Endothelial cell of umbilical vein (primary cell): Measurements from ENCODE around the gene GPLD1. TPM values are rescaled to one million over a fixed set of nuclear protein-coding genes. Genes with fewer than 3 reads are reported as not detected.

Experiments used
- BruUV-seq: library from RNA; stranded (reverse); fragments of 400-500 nt; replicated peaks from 2 replicates; lab custom pipeline; 2021; lab: Mats Ljungman, UMichigan
- CTCF ChIA-PET: fragments of 300-600, 350-600 bp; sonication (Branson Sonifier 250); formaldehyde crosslinking; loops from one replicate; lab custom pipeline; 2021; ENCODE audit warnings: antibody characterized with exemption, inconsistent platforms; lab: Charles Lee
- POLR2A ChIA-PET: fragments of 300-600, 350-600 bp; sonication (Branson Sonifier 250); formaldehyde crosslinking; loops from one replicate; lab custom pipeline; 2021; ENCODE audit warnings: antibody characterized with exemption, inconsistent platforms; lab: Charles Lee
- DNase-seq: peaks from one replicate; pipeline ENCODE4 v3.0.0-alpha.2; 2011; ENCODE audit warnings: low read depth, low spot score
- FAIRE-seq: peaks from 2 replicates; lab custom pipeline; 2011; peaks lifted over from hg19 to GRCh38; lab: Jason Lieb, UNC
- H2AFZ ChIP-seq: 2 replicates; pipeline ENCODE4 v1.6.0; 2012; ENCODE audit warnings: low read depth, low read length, control low read depth, inconsistent platforms
- H3K27ac ChIP-seq: 2 replicates; pipeline ENCODE4 v1.5.1; 2011; ENCODE audit warnings: low read depth, mild to moderate bottlenecking, control low read depth, low read length, moderate library complexity; ENCODE audit not compliant: insufficient read depth
- H3K27me3 ChIP-seq, 2 experiments: 2 replicates each; pipeline versions ENCODE4 v1.6.0 to v1.6.1; 2011; ENCODE audit warnings: low read length in 2 of 2, mixed read lengths in 1 of 2; ENCODE audit not compliant: control insufficient read depth in 2 of 2, insufficient read depth in 2 of 2
- H3K36me3 ChIP-seq, 2 experiments: 2 replicates in 1 of 2; 3 replicates in 1 of 2; pipeline ENCODE4 v1.5.1; 2011; ENCODE audit warnings: low read length in 2 of 2, mild to moderate bottlenecking in 1 of 2, moderate library complexity in 1 of 2; ENCODE audit not compliant: control insufficient read depth in 2 of 2, insufficient read depth in 2 of 2; ENCODE audit errors: extremely low read depth in 1 of 2
- H3K4me1 ChIP-seq: 3 replicates; pipeline ENCODE4 v1.5.1; 2011; ENCODE audit warnings: mild to moderate bottlenecking, low read length; ENCODE audit not compliant: control insufficient read depth, insufficient read depth; ENCODE audit errors: extremely low read depth
- H3K4me2 ChIP-seq: 2 replicates; pipeline ENCODE4 v1.6.1; 2011; ENCODE audit warnings: low read length, control low read depth, mixed read lengths; ENCODE audit not compliant: insufficient read depth
- H3K4me3 ChIP-seq, 3 experiments: fragments of 200-600 bp in 1 of 3; sonication (generic), shearing (Covaris generic) in 1 of 3; replicated peaks in 1 of 3; 2 replicates each; pipeline ENCODE4 v1.5.1; 2011 to 2016; ENCODE audit warnings: control low read depth in 3 of 3, low read length in 3 of 3, mild to moderate bottlenecking in 2 of 3, inconsistent platforms in 1 of 3, low read depth in 1 of 3, moderate library complexity in 1 of 3; ENCODE audit not compliant: insufficient read depth in 1 of 3
- H3K79me2 ChIP-seq: 2 replicates; pipeline ENCODE4 v1.6.0; 2012; ENCODE audit warnings: low read length, inconsistent platforms; ENCODE audit not compliant: control insufficient read depth, insufficient read depth
- H3K9ac ChIP-seq: replicated peaks from 2 replicates; pipeline ENCODE3; 2011; ENCODE audit warnings: low read length, control low read depth; ENCODE audit not compliant: insufficient read depth; ENCODE audit errors: extremely low read depth
- H3K9me1 ChIP-seq: replicated peaks from 3 replicates; pipeline ENCODE4 v1.6.0; 2011; ENCODE audit warnings: mild to moderate bottlenecking, low read length; ENCODE audit not compliant: control insufficient read depth, insufficient read depth; ENCODE audit errors: extremely low read depth
- H3K9me3 ChIP-seq: replicated peaks from 2 replicates; pipeline ENCODE4 v1.5.1; 2012; ENCODE audit warnings: low read length, inconsistent platforms; ENCODE audit not compliant: control insufficient read depth, insufficient read depth
- H4K20me1 ChIP-seq: replicated peaks from 2 replicates; pipeline ENCODE3; 2011; ENCODE audit warnings: mild to moderate bottlenecking, low read length; ENCODE audit not compliant: control insufficient read depth, insufficient read depth; ENCODE audit errors: extremely low read depth
- EZH2 ChIP-seq: IDR thresholded peaks from 2 replicates; pipeline ENCODE4 v1.6.1; 2012; ENCODE audit warnings: borderline replicate concordance, low read depth, mild to moderate bottlenecking, moderate library complexity, low read length, inconsistent platforms; ENCODE audit not compliant: severe bottlenecking
- JUN ChIP-seq: IDR thresholded peaks from 2 replicates; pipeline ENCODE4 v1.6.1; 2011; ENCODE audit warnings: borderline replicate concordance, low read depth; ENCODE audit not compliant: insufficient read length, insufficient read depth
- POLR2A ChIP-seq: IDR thresholded peaks from 2 replicates; pipeline ENCODE4 v1.6.1; 2012; ENCODE audit warnings: low read depth, mild to moderate bottlenecking, control low read depth, low read length
- POLR2AphosphoS5 ChIP-seq: IDR thresholded peaks from 2 replicates; pipeline ENCODE4 v1.6.1; 2012; ENCODE audit warnings: low read depth, mild to moderate bottlenecking, control low read depth, low read length, moderate library complexity; ENCODE audit not compliant: insufficient read depth
- dilution Hi-C: fragments of 300-500 bp; cut with MboI; formaldehyde crosslinking; loops from one replicate; pipeline ENCODE4 v1.15.0; 2019; ENCODE audit warnings: low sequenced_read_pairs; ENCODE audit not compliant: extremely low pct_ligation_motif_present
- intact Hi-C: fragments of 100-400 bp; cut with micrococcal nuclease; formaldehyde crosslinking; loops from one replicate; pipeline ENCODE4 v1.10.0; 2022
- polyA plus RNA-seq, 4 experiments: library from polyadenylated mRNA; depleted of rRNA in 3 of 4; stranded (reverse) in 3 of 4; unstranded in 1 of 4; fragments of >200 nt; gene quantifications; 2 replicates each; pipeline versions ENCODE4 v1.2.1 to v1.2.3, GENCODE V29; 2011 to 2012; ENCODE audit warnings: missing spikeins in 1 of 4
- total RNA-seq: library from RNA; stranded (reverse); gene quantifications from 2 replicates; pipeline ENCODE4 v1.2.3, GENCODE V29; 2021
- TF ChIP-seq, protein P1 (sequence below): IDR thresholded peaks from 2 replicates; pipeline ENCODE4 v1.6.1; 2011; ENCODE audit not compliant: insufficient read depth, insufficient read length

GPLD1 gene
- total and polyA plus RNA-seq, 2 donors (not counting 3 experiments of a cell fraction or from before 2014, with no cell fraction given): 0.03 to 0.53 TPM

DNA sequence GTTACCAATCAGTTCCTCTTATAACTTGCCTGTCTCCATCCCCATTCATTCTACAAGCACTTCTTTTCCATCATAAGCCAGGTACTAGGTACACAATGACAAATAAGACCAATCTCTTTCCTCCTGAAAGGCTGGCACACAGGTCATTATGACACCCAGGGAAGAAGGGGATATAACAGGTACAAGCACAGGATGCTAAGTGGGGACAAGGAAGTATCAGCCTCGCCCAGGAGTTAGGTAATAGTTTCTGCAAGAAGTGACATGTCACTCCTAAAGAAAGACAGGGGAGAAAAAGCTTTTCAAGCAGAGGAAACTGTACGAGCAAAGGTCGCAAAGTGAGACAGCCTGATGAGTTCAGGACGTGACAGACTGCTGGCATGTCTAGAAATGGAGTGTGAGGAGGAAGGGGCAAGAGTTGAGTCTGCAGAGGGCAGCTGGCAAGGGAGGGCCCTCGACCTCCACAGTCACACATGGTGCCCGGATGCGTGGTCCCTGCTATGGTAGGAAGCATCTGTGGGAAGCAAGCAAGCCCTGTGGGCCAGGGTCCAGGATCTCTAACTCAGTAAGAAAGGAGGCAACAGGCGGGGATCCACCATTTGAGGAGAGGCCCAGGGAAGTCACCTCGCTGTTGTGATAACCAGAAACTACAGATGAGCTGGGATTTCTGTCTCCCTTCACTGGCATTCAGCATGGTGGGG lies 40.4 kb downstream of the GPLD1 start:
- Histone ChIP-seq H3K27me3 (no peaks in the 10 kb centered on the region), H3K27ac (no peak overlapping the region), H3K4me1 (no peaks in the 10 kb centered on the region), H3K36me3 (no peaks in the 10 kb centered on the region), H3K79me2 (no peaks in the 10 kb centered on the region), H3K9ac (no peak overlapping the region), H4K20me1 (no peaks in the 10 kb centered on the region), H3K4me3 (no peak overlapping the region), H2AFZ (no peak overlapping the region), H3K9me3 (no peaks in the 10 kb centered on the region), H3K4me2 (no peak overlapping the region), H3K9me1 (no peaks in the 10 kb centered on the region)
- ChIA-PET CTCF (no interaction called here), POLR2A (no interaction called here)
- dilution Hi-C loops: no loop called here
- DNase-seq (no peak), FAIRE-seq (no peak)
- TF ChIP-seq JUN (no peak), POLR2AphosphoS5 (no peak)
- TF ChIP-seq, protein P1, sequence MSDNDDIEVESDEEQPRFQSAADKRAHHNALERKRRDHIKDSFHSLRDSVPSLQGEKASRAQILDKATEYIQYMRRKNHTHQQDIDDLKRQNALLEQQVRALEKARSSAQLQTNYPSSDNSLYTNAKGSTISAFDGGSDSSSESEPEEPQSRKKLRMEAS: no peak
- no TSS peak for BruUV-seq
- intact Hi-C loops: no loop called here

DNA sequence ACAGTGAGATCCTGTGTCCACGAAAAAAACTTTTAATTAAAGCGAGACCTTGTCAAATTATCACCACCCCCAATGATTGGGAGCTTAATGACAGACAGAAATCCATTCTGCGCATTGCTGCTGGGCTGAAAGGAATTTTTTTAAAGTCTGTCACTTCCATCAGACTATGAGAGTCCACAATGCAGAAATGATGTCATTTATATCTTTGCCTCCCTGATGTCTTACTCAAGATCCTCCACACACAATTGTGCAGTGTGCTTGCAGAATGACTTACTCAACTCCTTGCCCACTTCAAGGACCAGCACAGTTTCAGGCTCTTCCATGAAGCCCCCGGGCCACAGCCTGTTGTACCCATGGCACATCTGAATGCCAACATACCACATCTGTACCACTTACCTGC lies 41.0 kb downstream of the GPLD1 start:
- FAIRE-seq: no peak
- DNase-seq: no peak

More for the DNA sequence above, 41.0 kb downstream of the GPLD1 start:
- Histone ChIP-seq H3K79me2 (no peaks in the 10 kb centered on the region), H3K9me1 (no peaks in the 10 kb centered on the region), H3K9me3 (no peaks in the 10 kb centered on the region), H3K9ac (no peak overlapping the region), H3K4me2 (no peak overlapping the region), H2AFZ (no peak overlapping the region), H4K20me1 (no peaks in the 10 kb centered on the region), H3K4me1 (no peaks in the 10 kb centered on the region), H3K27me3 (no peaks in the 10 kb centered on the region), H3K36me3 (no peaks in the 10 kb centered on the region), H3K27ac (no peak overlapping the region), H3K4me3 (no peak overlapping the region)
- CTCF ChIA-PET: no interaction called here
- TF ChIP-seq POLR2A (no peak), POLR2AphosphoS5 (no peak), EZH2 (no peak)
- TF ChIP-seq, protein P1: no peak
- intact Hi-C loops (no loop called here), dilution Hi-C loops (no loop called here)
- BruUV-seq: no TSS peak
- POLR2A ChIA-PET: no interaction called here
